ENCODE data around the gene TAF12.
"Not testable (repeated sequence)": the region's sequence is repeated elsewhere in the genome, so short reads cannot be mapped to it uniquely, and the experiment has no call there.

TAF12 gene

DNA sequence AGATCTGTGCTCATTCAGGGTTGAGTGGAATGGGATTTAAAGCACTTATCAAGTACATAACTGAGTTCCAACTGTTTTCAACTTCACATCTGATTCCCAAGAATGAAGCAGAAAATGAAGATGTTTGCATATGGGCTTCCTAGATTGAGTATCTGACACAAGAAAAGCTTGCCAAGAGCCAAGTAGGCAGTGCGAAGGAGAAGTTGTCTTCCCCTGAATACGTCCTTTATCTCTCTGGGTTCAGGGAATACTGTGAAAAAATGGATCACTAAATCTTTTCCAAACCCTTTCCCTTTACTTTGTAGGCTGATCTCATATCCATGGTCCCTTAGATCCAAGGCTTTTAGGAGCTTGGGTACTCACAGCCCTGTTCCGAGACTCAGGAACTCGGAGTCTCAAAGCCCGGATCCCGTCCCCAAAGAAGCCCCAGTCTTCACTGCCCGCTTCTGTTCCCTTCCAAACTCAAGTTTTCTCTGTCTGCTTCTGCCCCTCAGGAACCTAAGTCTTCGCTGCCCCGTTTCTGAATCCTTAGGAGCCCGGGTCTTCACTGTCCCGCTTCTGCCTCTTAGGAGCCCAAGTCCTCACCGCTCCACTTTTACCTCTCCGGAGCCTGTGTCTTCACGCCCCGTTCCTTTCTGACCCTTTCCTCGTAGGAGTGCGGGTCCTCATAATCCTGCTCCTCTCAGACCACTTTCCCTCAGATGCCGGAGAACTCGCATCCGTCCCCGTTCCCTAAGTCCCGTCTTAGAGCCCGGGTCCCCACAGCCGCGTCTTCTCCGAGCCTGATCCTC is 616 bp downstream of the TAF12 start:
- no peak for DNase-seq

DNA sequence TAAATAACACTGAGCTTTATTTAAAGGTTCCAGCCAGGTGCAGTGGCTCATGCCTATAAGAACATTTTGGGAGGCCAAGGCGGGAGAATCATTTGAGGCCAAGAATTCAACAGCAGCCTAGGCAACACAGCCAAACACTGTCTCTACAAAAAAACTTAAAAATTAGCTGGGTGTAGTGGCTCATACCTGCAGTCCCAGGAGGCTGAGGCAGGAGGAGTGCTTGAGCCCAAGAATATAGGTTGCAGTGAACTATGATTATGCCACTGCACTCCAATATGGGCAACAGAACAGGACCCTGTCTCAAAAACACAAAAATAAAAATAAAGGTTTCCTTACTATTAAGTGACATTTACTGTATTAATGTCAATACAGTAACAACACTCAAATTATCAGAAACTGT is 2.1 kb downstream of the TAF12 start:
- DNase-seq = no peak

DNA sequence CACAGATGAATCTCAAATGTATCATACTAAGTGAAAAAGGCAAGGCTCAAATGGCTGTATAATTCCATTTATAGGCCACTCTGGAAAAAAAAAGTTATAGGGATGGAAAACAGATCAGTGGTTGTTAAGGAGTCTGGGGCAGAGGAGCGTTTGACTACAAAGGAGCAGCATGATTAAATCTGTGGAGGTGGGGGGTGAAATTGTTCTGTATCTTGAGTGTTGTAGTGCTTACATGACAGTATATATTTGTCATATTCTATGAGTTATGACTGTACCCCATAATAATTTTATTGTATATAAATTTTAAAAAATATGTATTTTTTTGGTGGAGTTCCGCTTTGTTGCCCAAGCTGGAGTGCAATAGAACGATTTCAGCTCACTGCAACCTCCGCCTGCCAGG is 10.3 kb downstream of the TAF12 start:
- no peak for DNase-seq

DNA sequence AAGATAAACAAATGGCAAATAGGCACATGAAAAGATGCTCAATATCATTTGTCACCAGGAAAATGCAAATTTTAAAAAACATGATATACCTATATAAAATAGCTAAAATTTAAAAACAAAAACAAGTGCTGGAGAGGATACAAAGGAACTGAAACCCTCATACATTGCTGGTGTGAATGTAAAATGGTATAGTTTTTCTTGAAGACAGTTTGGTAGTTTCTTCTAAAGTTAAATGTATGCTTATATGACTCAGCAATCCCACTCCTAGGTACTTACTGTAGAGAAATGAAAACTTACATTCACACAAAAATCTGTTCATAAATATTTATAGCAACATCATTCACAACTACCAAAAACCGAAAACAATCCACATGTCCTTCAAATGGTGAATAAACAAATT is 11.2 kb downstream of the TAF12 start:
- no peak for DNase-seq

DNA sequence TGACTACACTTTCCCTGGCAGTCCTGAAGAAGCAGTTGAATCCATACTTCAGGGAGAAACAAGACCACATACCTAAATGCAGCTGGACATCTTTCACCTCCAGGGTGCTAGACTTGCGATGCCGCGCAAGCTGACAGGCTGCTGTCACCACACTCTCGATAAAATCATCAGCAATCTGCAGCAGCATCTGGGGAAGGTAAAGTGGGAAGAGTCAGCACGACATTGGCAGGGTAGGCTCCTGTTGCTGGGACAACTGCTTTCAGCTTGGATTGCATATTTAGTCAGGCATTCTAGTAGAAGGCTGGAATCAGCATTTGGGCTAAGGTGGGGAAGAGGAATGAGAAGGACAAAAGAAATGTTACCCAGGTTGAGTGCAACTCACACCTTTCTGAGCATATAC is 29.7 kb downstream of the TAF12 start:
- no peak for DNase-seq

DNA sequence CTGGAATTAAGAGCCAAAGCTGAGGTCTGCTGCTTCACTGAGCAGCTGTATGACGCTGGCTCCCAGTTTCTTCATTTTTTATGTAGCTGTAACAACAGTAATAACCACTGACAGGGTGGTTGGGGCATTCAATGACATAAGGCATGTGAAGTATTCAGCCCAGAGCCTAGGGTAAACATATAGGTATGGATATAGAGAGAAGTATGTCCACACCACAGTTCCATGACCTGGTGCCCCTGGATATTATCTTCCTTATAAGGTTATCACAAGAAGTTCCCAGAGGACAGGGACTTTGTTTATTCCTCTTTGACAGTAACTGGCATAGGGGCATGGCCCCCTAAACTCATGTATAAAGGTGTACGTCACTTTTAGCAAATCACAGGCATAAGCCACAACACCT is 36.1 kb downstream of the TAF12 start:
- DNase-seq = no peak

DNA sequence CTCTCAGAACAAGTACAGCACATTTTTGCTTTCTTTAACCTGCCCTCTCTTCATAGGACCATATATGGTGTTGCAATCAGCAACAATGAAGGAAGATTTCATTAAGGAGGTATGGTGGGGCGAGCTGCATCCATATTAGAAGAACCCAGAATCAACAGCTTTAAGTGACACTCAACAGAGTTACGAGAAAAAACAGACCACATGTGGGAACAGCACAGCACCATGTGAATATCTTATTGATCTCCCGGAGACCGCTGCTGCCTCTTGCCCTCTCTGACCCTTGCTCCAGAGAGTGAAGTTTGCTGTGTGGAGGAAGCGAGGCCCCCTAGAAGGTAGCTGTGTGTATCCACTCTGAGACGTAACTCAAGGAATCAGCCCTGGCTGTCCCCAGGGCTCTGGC is 37.9 kb downstream of the TAF12 start:
- no peak for DNase-seq

DNA sequence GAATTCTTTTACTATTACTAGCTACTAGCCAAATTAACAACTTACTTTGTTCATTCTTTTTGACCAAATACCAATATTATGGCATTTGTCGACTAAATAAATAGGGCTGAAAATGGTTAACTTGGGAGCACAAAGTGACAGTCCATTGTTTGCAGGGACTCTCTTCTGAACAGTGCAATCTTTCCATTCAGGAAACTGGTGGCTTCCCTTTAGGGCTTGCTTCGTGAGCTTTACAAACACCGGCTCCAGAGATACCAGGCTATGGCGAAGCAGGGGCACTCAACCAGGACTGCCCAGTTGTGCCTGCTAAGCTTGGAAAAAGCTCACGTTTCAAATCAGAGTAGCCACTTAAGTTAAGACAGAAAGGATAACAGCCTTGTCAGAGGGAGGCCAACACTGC is 38.5 kb downstream of the TAF12 start:
- DNase-seq = no peak

DNA sequence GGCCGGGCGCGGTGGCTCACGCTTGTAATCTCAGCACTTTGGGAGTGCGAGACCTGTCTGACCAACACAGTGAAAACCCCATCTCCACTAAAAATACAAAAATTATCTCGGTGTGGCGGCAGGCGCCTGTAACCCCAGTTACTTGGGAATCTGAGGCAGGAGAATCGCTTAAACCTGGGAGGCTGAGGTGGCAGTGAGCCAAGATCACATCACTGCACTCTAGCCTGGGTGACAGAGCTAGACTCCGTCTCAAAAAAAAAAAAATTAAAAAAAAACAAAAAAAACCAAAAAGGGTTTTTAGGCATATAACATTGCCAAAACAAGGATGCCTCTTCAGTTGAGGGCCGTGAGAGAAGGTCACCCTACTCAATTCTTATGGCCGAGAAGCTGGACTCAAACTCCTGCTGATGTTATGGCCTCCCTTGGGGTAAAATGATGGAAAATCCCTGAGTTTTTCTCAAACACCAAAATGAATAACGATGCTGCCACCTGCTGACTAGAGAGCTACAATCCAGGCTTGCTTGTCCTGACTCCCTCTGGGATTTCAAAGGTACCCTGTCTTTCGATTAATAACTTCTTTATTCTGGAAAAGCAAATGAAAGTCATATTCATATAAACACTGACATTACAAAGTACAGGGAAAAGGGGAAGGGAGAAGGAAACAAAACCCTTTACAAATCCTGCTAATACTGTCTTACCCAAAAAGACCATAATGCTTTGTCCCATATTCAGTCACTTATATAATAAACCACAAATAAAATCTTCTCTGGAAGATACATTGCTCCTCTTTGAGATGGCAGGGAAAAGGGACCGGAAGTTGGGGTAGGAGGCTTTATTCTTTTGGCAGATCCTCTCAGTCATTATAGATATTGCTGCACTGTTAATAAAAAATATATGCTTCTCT is 40.1 kb downstream of the TAF12 start:
- peak; percentile 30 for DNase-seq

DNA sequence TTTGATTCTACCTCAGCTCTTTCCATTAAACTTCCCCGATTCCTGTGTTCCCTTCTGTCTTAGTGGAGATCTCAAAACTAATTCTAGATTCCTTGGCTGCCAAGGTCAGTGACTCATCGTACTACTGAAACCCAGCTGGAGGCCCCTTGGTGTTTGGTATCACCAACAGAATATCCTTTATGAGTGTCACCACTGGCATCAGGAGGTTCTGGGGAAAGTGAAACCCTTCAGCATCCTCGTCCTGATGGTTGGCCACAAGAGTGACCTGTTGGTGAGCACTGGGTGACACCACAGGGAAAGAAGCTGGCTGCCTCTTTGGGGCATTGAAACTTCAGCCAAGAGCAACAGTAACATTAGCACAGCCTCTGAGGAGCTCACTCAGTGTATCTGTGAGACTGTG is 41.2 kb downstream of the TAF12 start:
- DNase-seq = no peak

DNA sequence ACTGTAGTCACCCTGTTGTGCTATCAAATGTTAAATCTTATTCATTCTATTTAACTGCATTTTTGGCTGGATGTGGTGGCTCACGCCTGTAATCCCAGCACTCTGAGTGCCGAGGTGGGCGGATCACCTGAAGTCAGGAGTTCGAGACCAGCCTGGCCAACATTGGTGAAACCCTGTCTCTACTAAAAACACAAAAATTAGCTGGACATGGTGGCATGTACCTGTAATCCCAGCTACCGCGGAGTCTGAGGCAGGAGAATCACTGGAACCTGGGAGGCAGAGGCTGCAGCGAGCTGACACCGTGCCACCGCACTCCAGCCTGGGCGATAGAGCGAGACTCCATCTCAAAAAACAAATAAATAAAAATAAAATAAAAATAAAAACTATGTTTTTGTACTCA is 46.6 kb downstream of the TAF12 start:
- DNase-seq = not testable (repeated sequence)

DNA sequence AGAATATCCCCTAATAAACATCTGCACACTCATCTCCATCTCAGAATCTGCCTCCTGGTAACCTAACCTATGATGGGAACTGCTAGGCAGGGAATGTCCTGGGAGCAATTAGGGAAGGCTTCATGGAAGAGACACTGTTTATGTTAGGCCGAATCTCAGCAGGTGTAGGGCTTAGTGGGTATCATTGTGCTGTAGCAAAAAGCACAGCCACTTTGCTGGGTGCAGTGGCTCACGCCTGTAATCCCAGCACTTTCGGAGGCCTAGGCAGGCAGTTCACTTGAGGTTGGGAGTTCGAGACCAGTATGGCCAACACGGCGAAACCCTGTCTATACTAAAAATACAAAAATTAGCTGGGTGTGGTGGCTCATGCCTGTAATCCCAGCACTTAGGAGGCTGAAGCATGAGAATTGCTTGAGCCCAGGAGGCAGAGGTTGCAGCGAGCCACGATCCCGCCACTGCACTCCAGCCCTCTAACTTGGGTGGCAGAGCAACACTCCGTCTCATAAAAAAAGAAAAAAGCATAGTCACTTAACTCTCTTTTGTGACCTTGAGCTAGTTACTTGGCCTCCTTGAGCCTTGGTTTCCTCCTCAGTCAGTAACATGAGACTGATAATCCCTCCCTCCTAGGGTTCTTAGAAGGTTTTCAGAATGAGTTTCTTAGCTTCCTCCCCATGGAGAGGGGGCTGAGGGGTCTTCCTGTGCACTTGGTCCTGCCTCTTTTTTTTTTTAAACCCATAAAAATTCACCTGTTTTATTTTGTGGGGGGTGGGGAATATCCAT is 47.3 kb downstream of the TAF12 start:
- DNase-seq = no peak

DNA sequence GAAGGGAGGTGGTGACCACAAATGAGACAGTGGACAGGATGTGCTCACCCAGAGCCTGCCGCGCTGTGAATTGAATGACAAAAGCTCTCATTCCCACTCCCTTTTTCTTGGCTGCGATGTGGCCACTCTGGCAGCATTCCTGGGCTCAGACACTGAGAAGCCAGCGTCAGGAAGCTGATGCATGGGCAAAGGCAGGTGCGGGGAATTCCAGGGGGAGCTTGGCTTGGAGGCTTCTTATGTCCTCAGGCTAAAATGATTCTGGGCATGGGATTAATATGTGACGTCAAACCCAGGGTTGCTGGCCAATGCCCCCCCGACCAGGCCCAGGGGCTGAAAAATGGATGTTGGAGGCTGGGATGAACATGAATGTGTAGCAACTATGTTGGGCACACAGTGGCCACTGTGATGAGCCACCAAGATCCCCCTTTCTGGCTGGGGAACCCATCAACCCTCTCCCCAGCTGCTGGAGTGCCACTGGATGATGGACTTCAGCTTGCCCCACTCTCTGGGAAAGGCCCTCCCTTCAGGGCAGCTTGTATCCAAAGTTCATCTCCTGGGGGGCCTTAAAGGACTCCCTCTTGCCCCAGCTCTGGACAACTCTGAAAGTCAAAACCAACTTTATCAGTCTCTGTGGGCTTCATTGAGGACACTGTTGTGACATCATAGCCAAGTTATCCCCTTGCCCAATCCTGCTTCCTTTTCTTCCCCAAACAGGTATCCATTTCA is 48.0 kb downstream of the TAF12 start:
- DNase-seq = not testable (repeated sequence)

DNA sequence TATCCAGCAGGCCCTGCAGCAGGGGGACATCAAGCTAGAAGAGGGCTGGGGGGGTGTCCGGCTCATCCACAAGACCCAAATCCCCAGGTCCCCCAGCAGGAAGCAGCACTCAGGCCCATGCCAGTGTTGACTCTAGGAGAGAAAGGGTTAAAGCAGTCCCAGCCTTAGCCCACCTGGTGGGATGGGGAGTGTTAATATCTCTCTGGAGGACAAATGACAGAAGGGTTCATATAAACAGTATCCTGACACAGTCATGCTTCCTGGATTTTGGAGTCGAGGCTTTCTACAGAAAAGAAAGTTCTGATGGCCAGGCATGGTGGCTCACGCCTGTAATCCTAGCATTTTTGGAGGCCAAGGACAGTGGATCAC is 48.9 kb downstream of the TAF12 start:
- not testable (repeated sequence) for DNase-seq

DNA sequence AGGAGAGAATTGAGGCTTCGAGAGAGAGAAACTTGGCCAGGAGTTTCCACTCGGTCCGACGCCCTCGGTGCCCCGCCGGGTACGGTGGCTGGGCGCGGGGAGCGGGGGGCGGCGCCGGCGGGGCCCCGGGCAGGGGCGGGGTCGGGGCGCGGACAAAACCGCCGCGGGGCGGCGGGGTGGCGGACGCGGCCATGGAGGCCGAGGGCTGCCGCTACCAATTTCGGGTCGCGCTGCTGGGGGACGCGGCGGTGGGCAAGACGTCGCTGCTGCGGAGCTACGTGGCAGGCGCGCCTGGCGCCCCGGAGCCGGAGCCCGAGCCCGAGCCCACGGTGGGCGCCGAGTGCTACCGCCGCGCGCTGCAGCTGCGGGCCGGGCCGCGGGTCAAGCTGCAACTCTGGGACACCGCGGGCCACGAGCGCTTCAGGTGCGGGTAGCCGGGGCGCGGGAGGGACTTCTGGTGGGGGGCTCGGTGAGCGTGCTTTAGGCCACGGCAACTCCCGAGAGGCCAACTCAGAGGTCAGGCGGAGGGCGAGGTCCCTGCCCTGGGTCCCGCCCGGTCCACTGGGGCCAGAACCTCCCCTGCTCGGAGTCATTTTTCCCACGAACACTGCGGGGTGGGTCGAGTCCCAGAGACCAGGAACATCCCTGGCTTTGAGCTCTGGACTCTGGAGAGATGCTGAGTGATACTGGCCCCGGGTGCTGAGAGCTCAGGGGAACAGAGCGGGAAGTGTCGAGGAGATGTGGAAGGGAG is 50.4 kb downstream of the TAF12 start:
- DNase-seq = no peak

DNA sequence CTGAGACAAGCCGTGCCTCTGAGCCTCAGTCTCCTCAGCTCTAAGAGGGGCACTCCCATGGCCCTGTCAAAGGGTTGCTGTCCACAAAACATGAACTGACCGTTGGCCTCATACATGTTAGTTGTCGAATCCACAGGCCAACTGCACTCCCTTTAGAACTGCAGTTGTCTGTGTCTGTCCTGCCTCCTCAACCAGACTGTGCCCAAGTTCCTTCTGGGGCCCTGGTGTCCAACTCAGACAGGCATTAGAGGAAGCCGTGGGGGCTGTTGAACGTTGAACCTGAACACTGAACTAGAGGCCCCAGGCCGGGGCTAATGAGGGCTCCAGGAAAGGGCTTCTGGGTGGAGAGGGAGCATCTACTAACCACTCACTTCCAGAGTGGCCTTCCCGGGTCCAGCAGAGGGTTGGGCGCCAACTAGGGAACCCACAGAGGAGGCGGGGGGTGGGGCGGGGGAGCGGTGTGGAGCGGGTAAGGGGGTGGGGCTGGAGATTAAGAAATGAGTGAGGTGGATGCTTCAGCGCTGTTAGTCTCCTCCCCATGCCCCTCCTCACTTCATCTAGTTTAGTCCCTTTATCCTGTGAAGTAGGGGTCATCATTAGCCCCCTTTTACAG is 51.1 kb downstream of the TAF12 start, which contains the start of gene RAB42:
Gene RAB42 (plus strand): TSS at position 558 of the 613 bp plus-strand sequence. CDS start 247 bp downstream, outside the sequence.
- DNase-seq = no peak

DNA sequence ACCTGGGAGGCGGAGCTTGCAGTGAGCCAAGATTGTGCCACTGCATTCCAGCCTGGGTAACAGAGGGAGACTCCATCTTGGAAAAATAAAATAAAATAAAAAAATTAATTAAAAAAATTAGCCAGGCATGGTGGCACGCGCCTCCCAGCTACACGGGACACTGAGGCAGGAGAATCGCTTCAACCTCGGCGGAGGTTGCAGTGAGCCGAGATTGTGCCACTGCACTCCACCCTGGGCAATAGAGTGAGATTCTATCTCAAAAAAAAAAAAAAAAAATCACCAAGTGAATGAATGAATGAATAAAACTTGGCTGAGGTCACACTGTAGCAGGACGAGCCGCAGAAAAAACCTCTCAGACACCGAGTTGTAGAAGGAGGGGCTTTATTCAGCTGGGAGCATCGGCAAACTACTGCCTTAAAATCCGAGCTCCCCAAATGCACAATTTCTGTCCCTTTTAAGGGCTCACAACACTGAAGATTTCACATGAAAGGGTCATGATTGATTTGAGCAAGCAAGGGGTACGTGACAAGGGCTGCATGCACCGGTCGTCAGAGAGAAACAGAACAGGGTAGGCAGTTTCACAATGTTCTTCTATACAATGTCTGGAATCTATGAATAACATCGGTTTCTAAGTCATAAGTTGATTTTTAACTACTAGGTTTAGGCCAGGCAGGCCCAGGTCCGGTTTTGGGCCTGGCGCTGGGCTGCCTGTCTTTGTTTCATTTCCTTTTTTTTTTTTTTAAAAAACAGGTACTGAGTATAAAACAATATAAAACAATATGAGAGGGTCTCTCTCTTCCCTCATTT is 56.1 kb downstream of the TAF12 start:
- not testable (repeated sequence) for DNase-seq

DNA sequence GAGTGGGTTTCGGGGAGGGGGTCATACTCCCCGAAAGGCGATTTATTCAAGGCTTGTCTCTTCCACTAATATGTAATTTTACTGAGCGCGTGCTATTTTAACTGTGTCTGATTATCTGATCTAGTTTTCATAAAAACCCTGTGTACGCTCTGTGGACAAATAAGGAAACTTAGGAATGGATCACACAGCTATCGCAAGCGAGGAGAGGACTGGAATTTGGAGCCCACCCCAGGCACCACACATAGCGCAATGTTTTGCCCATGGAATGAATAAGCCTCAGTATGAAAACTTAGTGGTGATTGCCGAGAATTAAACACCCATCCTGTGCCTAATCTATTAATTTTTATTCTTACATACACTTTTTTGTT is 60.6 kb downstream of the TAF12 start:
- peak; percentile 28 for DNase-seq

DNA sequence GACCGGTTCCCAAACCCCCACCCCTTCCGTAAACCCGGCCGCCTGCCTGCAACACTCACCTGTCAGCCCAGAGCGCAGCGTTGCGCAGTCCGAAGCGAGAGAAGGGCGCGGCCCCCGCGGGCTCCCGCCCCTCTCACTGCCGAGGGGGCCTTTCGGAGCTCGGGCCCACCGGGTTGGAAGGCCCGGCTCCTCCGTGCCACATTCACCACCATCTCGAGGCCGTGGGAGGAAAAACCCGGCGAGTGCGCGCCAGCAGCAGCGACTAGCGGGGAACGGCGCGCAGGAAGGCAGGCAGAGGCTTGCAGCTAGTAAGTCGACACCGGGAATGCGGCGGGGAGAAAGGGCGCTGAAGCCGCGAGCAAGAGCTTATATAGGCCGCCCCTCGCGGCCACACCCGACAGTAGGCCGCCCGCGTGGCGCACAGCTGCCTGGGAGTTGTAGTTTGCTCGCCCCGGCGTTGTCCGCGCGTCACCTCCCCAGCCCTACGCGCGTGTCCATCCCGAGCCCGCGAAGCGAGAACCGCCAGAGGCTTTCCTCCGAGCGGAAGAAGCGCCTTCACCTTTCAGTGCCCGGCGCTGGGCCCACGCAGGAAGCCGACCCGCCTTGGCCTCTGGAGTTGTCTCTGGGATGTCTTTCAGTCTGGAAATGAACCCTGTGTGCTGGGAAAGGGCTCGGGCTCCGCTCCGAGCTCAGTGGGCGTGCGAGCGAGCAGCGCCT is 61.2 kb downstream of the TAF12 start:
- DNase-seq = peak; percentile 65

Measured in NCI-H2029 treated with DMSO at 0.1 percent for 48 hours (cell line).